ENCODE results near the gene LSAMP.

DNA sequence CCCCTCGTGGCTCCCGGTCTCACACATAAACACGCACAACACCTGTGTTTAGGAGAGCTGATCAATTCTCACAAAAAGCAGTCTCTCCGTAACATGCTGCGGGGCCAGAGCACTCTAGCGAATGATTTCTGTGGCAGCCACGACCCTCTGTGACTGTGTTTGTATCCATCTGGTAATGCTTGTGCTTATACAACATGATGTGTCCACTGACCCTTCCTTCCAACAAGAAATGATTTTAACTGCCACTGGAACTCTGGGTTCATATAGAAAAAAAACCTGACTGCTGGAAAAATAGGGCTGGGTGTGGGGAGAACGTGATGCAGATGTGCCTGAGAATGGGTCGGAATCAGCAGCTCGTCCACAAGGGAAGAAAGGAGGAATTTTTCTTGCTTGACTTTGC lies 411.8 kb downstream of the LSAMP start:
- TF ChIP-seq, protein P1, sequence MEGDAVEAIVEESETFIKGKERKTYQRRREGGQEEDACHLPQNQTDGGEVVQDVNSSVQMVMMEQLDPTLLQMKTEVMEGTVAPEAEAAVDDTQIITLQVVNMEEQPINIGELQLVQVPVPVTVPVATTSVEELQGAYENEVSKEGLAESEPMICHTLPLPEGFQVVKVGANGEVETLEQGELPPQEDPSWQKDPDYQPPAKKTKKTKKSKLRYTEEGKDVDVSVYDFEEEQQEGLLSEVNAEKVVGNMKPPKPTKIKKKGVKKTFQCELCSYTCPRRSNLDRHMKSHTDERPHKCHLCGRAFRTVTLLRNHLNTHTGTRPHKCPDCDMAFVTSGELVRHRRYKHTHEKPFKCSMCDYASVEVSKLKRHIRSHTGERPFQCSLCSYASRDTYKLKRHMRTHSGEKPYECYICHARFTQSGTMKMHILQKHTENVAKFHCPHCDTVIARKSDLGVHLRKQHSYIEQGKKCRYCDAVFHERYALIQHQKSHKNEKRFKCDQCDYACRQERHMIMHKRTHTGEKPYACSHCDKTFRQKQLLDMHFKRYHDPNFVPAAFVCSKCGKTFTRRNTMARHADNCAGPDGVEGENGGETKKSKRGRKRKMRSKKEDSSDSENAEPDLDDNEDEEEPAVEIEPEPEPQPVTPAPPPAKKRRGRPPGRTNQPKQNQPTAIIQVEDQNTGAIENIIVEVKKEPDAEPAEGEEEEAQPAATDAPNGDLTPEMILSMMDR (conservative IDR thresholded peaks at IDR 0.05; ENCODE audit: low read depth in 2 of 2): no peak
- TF ChIP-seq EZH2phosphoT487 (IDR thresholded peaks at IDR 0.05; ENCODE audit: unreplicated experiment): no peak
- TF ChIP-seq CREB1 (CRISPR knock-in tag; IDR thresholded peaks at IDR 0.05; ENCODE audit: low read depth): no peak
- no peak for TF ChIP-seq EZH2 (IDR thresholded peaks at IDR 0.05; ENCODE audit: low read depth, unreplicated experiment)
- no peak for TF ChIP-seq POLR2AphosphoS5 (IDR thresholded peaks at IDR 0.05; ENCODE audit: low read depth)
- TF ChIP-seq, protein P2, sequence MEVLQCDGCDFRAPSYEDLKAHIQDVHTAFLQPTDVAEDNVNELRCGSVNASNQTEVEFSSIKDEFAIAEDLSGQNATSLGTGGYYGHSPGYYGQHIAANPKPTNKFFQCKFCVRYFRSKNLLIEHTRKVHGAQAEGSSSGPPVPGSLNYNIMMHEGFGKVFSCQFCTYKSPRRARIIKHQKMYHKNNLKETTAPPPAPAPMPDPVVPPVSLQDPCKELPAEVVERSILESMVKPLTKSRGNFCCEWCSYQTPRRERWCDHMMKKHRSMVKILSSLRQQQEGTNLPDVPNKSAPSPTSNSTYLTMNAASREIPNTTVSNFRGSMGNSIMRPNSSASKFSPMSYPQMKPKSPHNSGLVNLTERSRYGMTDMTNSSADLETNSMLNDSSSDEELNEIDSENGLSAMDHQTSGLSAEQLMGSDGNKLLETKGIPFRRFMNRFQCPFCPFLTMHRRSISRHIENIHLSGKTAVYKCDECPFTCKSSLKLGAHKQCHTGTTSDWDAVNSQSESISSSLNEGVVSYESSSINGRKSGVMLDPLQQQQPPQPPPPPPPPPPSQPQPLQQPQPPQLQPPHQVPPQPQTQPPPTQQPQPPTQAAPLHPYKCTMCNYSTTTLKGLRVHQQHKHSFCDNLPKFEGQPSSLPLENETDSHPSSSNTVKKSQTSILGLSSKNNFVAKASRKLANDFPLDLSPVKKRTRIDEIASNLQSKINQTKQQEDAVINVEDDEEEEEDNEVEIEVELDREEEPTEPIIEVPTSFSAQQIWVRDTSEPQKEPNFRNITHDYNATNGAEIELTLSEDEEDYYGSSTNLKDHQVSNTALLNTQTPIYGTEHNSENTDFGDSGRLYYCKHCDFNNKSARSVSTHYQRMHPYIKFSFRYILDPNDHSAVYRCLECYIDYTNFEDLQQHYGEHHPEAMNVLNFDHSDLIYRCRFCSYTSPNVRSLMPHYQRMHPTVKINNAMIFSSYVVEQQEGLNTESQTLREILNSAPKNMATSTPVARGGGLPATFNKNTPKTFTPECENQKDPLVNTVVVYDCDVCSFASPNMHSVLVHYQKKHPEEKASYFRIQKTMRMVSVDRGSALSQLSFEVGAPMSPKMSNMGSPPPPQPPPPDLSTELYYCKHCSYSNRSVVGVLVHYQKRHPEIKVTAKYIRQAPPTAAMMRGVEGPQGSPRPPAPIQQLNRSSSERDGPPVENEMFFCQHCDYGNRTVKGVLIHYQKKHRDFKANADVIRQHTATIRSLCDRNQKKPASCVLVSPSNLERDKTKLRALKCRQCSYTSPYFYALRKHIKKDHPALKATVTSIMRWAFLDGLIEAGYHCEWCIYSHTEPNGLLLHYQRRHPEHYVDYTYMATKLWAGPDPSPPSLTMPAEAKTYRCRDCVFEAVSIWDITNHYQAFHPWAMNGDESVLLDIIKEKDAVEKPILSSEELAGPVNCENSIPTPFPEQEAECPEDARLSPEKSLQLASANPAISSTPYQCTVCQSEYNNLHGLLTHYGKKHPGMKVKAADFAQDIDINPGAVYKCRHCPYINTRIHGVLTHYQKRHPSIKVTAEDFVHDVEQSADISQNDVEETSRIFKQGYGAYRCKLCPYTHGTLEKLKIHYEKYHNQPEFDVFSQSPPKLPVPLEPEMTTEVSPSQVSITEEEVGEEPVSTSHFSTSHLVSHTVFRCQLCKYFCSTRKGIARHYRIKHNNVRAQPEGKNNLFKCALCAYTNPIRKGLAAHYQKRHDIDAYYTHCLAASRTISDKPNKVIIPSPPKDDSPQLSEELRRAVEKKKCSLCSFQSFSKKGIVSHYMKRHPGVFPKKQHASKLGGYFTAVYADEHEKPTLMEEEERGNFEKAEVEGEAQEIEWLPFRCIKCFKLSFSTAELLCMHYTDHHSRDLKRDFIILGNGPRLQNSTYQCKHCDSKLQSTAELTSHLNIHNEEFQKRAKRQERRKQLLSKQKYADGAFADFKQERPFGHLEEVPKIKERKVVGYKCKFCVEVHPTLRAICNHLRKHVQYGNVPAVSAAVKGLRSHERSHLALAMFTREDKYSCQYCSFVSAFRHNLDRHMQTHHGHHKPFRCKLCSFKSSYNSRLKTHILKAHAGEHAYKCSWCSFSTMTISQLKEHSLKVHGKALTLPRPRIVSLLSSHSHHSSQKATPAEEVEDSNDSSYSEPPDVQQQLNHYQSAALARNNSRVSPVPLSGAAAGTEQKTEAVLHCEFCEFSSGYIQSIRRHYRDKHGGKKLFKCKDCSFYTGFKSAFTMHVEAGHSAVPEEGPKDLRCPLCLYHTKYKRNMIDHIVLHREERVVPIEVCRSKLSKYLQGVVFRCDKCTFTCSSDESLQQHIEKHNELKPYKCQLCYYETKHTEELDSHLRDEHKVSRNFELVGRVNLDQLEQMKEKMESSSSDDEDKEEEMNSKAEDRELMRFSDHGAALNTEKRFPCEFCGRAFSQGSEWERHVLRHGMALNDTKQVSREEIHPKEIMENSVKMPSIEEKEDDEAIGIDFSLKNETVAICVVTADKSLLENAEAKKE (CRISPR knock-in tag; IDR thresholded peaks at IDR 0.05): no peak
- TF ChIP-seq, protein P3, sequence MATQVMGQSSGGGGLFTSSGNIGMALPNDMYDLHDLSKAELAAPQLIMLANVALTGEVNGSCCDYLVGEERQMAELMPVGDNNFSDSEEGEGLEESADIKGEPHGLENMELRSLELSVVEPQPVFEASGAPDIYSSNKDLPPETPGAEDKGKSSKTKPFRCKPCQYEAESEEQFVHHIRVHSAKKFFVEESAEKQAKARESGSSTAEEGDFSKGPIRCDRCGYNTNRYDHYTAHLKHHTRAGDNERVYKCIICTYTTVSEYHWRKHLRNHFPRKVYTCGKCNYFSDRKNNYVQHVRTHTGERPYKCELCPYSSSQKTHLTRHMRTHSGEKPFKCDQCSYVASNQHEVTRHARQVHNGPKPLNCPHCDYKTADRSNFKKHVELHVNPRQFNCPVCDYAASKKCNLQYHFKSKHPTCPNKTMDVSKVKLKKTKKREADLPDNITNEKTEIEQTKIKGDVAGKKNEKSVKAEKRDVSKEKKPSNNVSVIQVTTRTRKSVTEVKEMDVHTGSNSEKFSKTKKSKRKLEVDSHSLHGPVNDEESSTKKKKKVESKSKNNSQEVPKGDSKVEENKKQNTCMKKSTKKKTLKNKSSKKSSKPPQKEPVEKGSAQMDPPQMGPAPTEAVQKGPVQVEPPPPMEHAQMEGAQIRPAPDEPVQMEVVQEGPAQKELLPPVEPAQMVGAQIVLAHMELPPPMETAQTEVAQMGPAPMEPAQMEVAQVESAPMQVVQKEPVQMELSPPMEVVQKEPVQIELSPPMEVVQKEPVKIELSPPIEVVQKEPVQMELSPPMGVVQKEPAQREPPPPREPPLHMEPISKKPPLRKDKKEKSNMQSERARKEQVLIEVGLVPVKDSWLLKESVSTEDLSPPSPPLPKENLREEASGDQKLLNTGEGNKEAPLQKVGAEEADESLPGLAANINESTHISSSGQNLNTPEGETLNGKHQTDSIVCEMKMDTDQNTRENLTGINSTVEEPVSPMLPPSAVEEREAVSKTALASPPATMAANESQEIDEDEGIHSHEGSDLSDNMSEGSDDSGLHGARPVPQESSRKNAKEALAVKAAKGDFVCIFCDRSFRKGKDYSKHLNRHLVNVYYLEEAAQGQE (IDR thresholded peaks at IDR 0.05; ENCODE audit: unreplicated experiment): no peak
- no peak for TF ChIP-seq JUNB (IDR thresholded peaks at IDR 0.05; ENCODE audit: unreplicated experiment)
- no peak for TF ChIP-seq ZNF114 (CRISPR knock-in tag; IDR thresholded peaks at IDR 0.05)
- TF ChIP-seq, protein P4, sequence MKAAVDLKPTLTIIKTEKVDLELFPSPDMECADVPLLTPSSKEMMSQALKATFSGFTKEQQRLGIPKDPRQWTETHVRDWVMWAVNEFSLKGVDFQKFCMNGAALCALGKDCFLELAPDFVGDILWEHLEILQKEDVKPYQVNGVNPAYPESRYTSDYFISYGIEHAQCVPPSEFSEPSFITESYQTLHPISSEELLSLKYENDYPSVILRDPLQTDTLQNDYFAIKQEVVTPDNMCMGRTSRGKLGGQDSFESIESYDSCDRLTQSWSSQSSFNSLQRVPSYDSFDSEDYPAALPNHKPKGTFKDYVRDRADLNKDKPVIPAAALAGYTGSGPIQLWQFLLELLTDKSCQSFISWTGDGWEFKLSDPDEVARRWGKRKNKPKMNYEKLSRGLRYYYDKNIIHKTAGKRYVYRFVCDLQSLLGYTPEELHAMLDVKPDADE (IDR thresholded peaks at IDR 0.05): no peak
